GM12878 (cell line): ENCODE results near the gene FRZB. TPM values are rescaled to one million over a fixed set of nuclear protein-coding genes. Genes with fewer than 3 reads are reported as not detected.

Experiments
- ATAC-seq: fragments of 200-7000 bp; cut with Tn5 transposase; 3 replicates; pipeline ENCODE4 v1.9.1; 2020; ENCODE audit warnings: mild to moderate bottlenecking, moderate library complexity
- BruUV-seq: library from RNA; stranded (reverse); fragments of 400-500 nt; replicated peaks from 2 replicates; lab custom pipeline; 2021; lab: Mats Ljungman, UMichigan
- CTCF ChIA-PET: fragments of 300-600 bp; sonication (Branson Sonifier 250); formaldehyde crosslinking; extraction: SDS; loops from one replicate; lab custom pipeline; 2021; ENCODE audit warnings: inconsistent platforms; lab: Yijun Ruan, JAX
- POLR2A ChIA-PET: fragments of 350-600 bp; formaldehyde crosslinking; extraction: SDS; loops from one replicate; lab custom pipeline; 2021; ENCODE audit warnings: inconsistent platforms; lab: Charles Lee
- RAD21 ChIA-PET: fragments of 300-600 bp; sonication (Branson Sonifier 250); formaldehyde crosslinking; loops from one replicate; lab custom pipeline; 2023; ENCODE audit warnings: antibody characterized with exemption; ENCODE audit not compliant: unreplicated experiment; lab: Charles Lee
- SMC1A ChIA-PET: fragments of 300-600 bp; sonication (Branson Sonifier 250); formaldehyde crosslinking; loops from one replicate; lab custom pipeline; 2023; ENCODE audit not compliant: unreplicated experiment, uncharacterized antibody; lab: Charles Lee
- DNase-seq: peaks from one replicate; pipeline ENCODE4 v3.0.0-alpha.2; 2011; ENCODE audit warnings: low read depth, low spot score
- FAIRE-seq: peaks from 3 replicates; lab custom pipeline; 2011; peaks lifted over from hg19 to GRCh38; lab: Jason Lieb, UNC
- H2AFZ ChIP-seq: 2 replicates; pipeline ENCODE4 v1.6.0; 2011; ENCODE audit warnings: low read depth, low read length, control low read depth; ENCODE audit not compliant: control insufficient read depth
- H3K27ac ChIP-seq: 2 replicates; pipeline ENCODE4 v1.5.1; 2011; ENCODE audit warnings: control low read depth; ENCODE audit not compliant: control insufficient read depth, insufficient read depth
- H3K27me3 ChIP-seq, 2 experiments: replicated peaks in 1 of 2; 2 replicates each; pipeline versions ENCODE4 v1.6.0 to v1.6.1; 2011; ENCODE audit warnings: low read length in 1 of 2; ENCODE audit not compliant: control insufficient read depth in 2 of 2, insufficient read depth in 2 of 2
- H3K36me3 ChIP-seq, 2 experiments: 2 replicates each; pipeline ENCODE4 v1.5.1; 2011; ENCODE audit warnings: low read length in 1 of 2; ENCODE audit not compliant: control insufficient read depth in 2 of 2, insufficient read depth in 2 of 2
- H3K4me1 ChIP-seq: 2 replicates; pipeline ENCODE4 v1.6.1; 2011; ENCODE audit warnings: mild to moderate bottlenecking, low read length, moderate library complexity, mixed read lengths; ENCODE audit not compliant: control insufficient read depth, insufficient read depth
- H3K4me2 ChIP-seq: 2 replicates; pipeline ENCODE4 v1.6.0; 2011; ENCODE audit warnings: control low read depth; ENCODE audit not compliant: control insufficient read depth, insufficient read depth
- H3K4me3 ChIP-seq: fragments of 200-600 bp; sonication (generic); 2 replicates; pipeline ENCODE4 v1.5.1; 2016
- H3K79me2 ChIP-seq: 2 replicates; pipeline ENCODE4 v1.6.0; 2011; ENCODE audit warnings: low read length; ENCODE audit not compliant: control insufficient read depth, insufficient read depth
- H3K9ac ChIP-seq: 2 replicates; pipeline ENCODE4 v1.8.0; 2011; ENCODE audit warnings: low read length, control low read depth, mixed read lengths; ENCODE audit not compliant: control insufficient read depth, insufficient read depth
- H3K9me3 ChIP-seq: replicated peaks from 3 replicates; pipeline ENCODE4 v1.5.1; 2011; ENCODE audit warnings: mild to moderate bottlenecking, low read length; ENCODE audit not compliant: control insufficient read depth, insufficient read depth
- H4K20me1 ChIP-seq: 2 replicates; pipeline ENCODE4 v1.6.0; 2011; ENCODE audit not compliant: control insufficient read depth, insufficient read depth
- HDAC6 ChIP-seq: fragments of 200-600 bp; sonication (generic); IDR thresholded peaks from one replicate; pipeline ENCODE4 v1.8.0; 2017; ENCODE audit warnings: antibody characterized with exemption; ENCODE audit not compliant: unreplicated experiment
- IRF4 ChIP-seq: IDR thresholded peaks from 2 replicates; pipeline ENCODE4 v1.6.1; 2011; ENCODE audit warnings: low read depth, low read length
- JUND ChIP-seq: IDR thresholded peaks from 2 replicates; pipeline ENCODE4 v1.6.1; 2012; ENCODE audit warnings: low read depth, mild to moderate bottlenecking, low read length, improper control_type of control experiment, moderate library complexity
- PKNOX1 ChIP-seq: fragments of 450-650 bp; IDR thresholded peaks from 2 replicates; pipeline ENCODE4 v1.6.1; 2016; ENCODE audit warnings: mild to moderate bottlenecking
- RCOR1 ChIP-seq: conservative IDR thresholded peaks from 2 replicates; pipeline ENCODE4 v1.6.1; 2012; ENCODE audit warnings: low read depth, low read length, improper control_type of control experiment
- SREBF2 ChIP-seq: IDR thresholded peaks from 2 replicates; pipeline ENCODE4 v1.6.1; 2012; ENCODE audit warnings: mild to moderate bottlenecking, low read length
- TCF7 ChIP-seq: IDR thresholded peaks from 2 replicates; pipeline ENCODE4 v1.6.1; 2014; ENCODE audit warnings: antibody characterized with exemption, borderline replicate concordance
- USF1 ChIP-seq: IDR thresholded peaks from 2 replicates; pipeline ENCODE4 v1.6.1; 2011; ENCODE audit warnings: borderline replicate concordance, low read depth, mild to moderate bottlenecking, moderate library complexity, mixed read lengths, low read length; ENCODE audit not compliant: insufficient read depth; ENCODE audit errors: extremely low read length
- USF2 ChIP-seq: IDR thresholded peaks from 2 replicates; pipeline ENCODE4 v1.6.1; 2011; ENCODE audit warnings: low read depth, low read length, improper control_type of control experiment, borderline replicate concordance
- ZBED1 ChIP-seq: IDR thresholded peaks from 2 replicates; pipeline ENCODE4 v1.6.1; 2016; ENCODE audit warnings: borderline replicate concordance
- ZBTB40 ChIP-seq: fragments of 450-650 bp; IDR thresholded peaks from 2 replicates; pipeline ENCODE4 v1.6.1; 2016; ENCODE audit warnings: mild to moderate bottlenecking, moderate library complexity, borderline replicate concordance
- ZNF384 ChIP-seq: IDR thresholded peaks from 2 replicates; pipeline ENCODE4 v1.6.1; 2012; ENCODE audit warnings: low read depth, mild to moderate bottlenecking, low read length, improper control_type of control experiment, borderline replicate concordance
- ZNF622 ChIP-seq: fragments of 450-650 bp; IDR thresholded peaks from 2 replicates; pipeline ENCODE4 v1.6.1; 2017; ENCODE audit warnings: mild to moderate bottlenecking, inconsistent platforms
- WGBS: methylation state at CpG from one replicate; pipeline ENCODE4 v1.1.6; 2016; ENCODE audit warnings: low lambda C conversion rate; ENCODE audit not compliant: insufficient replicate concordance, insufficient coverage; ENCODE audit errors: missing lambda C conversion rate; 5-methylcytosine and 5-hydroxymethylcytosine counted together
- in situ Hi-C: fragments of 300-500 bp; cut with MboI; formaldehyde crosslinking; loops from 9 replicates; pipeline ENCODE4 v1.14.3; 2018; ENCODE audit warnings: mixed read lengths
- intact Hi-C: fragments of 100-400 bp; cut with micrococcal nuclease; formaldehyde crosslinking; loops from one replicate; pipeline ENCODE4 v1.14.2; 2022; ENCODE audit not compliant: unreplicated experiment
- polyA plus RNA-seq, 11 experiments: library from polyadenylated mRNA; depleted of rRNA in 4 of 11; unstranded in 6 of 11; stranded (reverse) in 5 of 11; fragments of >200 nt; fragmentation: Nextera tagmentation in 4 of 11; fragmentation: Illumina TruSeq in 1 of 11; extraction: Ambion mirVana in 4 of 11; extraction: Trizol in 1 of 11; gene quantifications; 1 replicate in 1 of 11; 2 replicates in 10 of 11; pipeline versions ENCODE4 v1.2.1 to v1.2.3, GENCODE V29; 2011 to 2016; ENCODE audit warnings: inconsistent platforms in 2 of 11, missing spikeins in 2 of 11, low read depth in 1 of 11
- total RNA-seq, 4 experiments: library from RNA; depleted of rRNA in 3 of 4; stranded (reverse); fragments of >200 nt in 3 of 4; fragmentation: Illumina TruSeq in 1 of 4; extraction: Trizol in 1 of 4; gene quantifications; 2 replicates each; pipeline versions ENCODE4 v1.2.1 to v1.2.3, GENCODE V29; 2013 to 2021
- TF ChIP-seq, protein P1 (sequence below): fragments of 450-650 bp; IDR thresholded peaks from 2 replicates; pipeline ENCODE4 v1.6.1; 2017; ENCODE audit warnings: borderline replicate concordance

Gene FRZB
- total and polyA plus RNA-seq, 10 of the 15 experiments (the other 5 are each of a cell fraction or from before 2014, with no cell fraction given): 0.03 TPM; not detected in 9

DNA sequence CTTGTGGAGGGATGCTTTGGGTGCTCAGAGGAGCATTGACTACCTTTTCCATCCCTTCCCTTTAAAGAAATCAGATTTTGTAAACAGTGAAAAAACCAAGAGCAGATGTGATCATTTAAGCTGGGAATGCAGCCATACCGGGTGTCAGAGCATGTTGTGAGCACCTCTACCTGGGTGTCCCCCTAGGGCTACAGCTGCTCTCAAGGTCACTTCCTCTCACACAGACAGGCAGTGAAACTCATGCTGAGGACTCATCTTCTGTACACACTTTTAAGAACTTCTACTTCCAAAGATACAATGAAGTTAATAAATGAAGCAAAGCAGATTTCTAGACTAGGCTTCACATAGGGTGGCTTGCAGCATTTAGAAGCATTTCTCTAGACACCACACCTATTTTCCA is 48.4 kb upstream of the FRZB start (continued):
- TF ChIP-seq ZBTB40 (no peak), ZBED1 (no peak)

- in situ Hi-C loops: no loop called here
- ATAC-seq (no peak), DNase-seq (no peak), FAIRE-seq (no peak)
- Histone ChIP-seq H3K27ac (no peak overlapping the region), H3K27me3 (no peaks in the 10 kb centered on the region), H3K9me3 (no peaks in the 10 kb centered on the region), H2AFZ (no peak overlapping the region), H3K9ac (no peak overlapping the region), H3K4me1 (no peaks in the 10 kb centered on the region), H3K4me2 (no peak overlapping the region), H3K4me3 (no peak overlapping the region), H3K79me2 (no peaks in the 10 kb centered on the region), H3K36me3 (no peaks in the 10 kb centered on the region), H4K20me1 (no peaks in the 10 kb centered on the region)
- RAD21 ChIA-PET: no interaction called here
- intact Hi-C loops: no loop called here
- POLR2A ChIA-PET: no interaction called here
- TF ChIP-seq IRF4: no peak
- no peak for TF ChIP-seq TCF7
- TF ChIP-seq SREBF2: no peak
- TF ChIP-seq JUND: no peak
- TF ChIP-seq ZNF384: no peak
- TF ChIP-seq, protein P1, sequence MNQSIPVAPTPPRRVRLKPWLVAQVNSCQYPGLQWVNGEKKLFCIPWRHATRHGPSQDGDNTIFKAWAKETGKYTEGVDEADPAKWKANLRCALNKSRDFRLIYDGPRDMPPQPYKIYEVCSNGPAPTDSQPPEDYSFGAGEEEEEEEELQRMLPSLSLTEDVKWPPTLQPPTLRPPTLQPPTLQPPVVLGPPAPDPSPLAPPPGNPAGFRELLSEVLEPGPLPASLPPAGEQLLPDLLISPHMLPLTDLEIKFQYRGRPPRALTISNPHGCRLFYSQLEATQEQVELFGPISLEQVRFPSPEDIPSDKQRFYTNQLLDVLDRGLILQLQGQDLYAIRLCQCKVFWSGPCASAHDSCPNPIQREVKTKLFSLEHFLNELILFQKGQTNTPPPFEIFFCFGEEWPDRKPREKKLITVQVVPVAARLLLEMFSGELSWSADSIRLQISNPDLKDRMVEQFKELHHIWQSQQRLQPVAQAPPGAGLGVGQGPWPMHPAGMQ: no peak
- TF ChIP-seq PKNOX1: no peak
- TF ChIP-seq USF1: no peak
- no peak for TF ChIP-seq RCOR1
- TF ChIP-seq ZNF622: no peak
- TF ChIP-seq USF2: no peak
- TF ChIP-seq HDAC6: no peak
- no TSS peak for BruUV-seq
- WGBS: 75% methylated on average over 1 of the region's 1 CpG
- CTCF ChIA-PET: interaction anchor here (1.1 kb wide), 1 partner anchor 14 kb away, joined by 3 read pairs; no protein-coding TSS in a partner anchor
- SMC1A ChIA-PET: no interaction called here
Observed at GRCh38 chr2:182913064-182913463, 46.6 kb upstream of the FRZB start.
